ENCODE measurements around the gene ARHGAP1. TPM values are rescaled to one million over a fixed set of nuclear protein-coding genes. Genes with fewer than 3 reads are reported as not detected.

Gene ARHGAP1
- polyA plus RNA-seq, 3 donors, result 31.6 to 59.3 (median 44.1) TPM

GRCh38 chr11:46728659-46729040 lies 28.2 kb upstream of the ARHGAP1 start:
- WGBS (ENCODE audit: insufficient coverage), result 96% methylated on average over 6 of the region's 9 CpGs
- Histone ChIP-seq H3K9ac (ENCODE audit: insufficient read depth, low read length, poor library complexity, severe bottlenecking) (no peak overlapping the region), H3K27me3 (ENCODE audit: control insufficient read depth in 2 of 2, insufficient read depth in 2 of 2, low read length in 2 of 2) (no peaks in the 10 kb centered on the region), H3K36me3 (replicated peaks in 1 of 2; ENCODE audit: control insufficient read depth in 1 of 2, insufficient read depth in 2 of 2, low read length in 2 of 2) (no peaks in the 10 kb centered on the region), H3K27ac (ENCODE audit: low read depth in 1 of 2, low read length in 2 of 2) (no peak overlapping the region), H3K9me3 (replicated peaks in 1 of 2; ENCODE audit: control insufficient read depth in 1 of 2, insufficient read depth in 1 of 2, low read length in 2 of 2) (no peaks in the 10 kb centered on the region), H4K20me1 (ENCODE audit: insufficient read depth, low read length) (no peaks in the 10 kb centered on the region), H3K4me3 (replicated peaks in 1 of 3; ENCODE audit: low read depth in 2 of 3, low read length in 3 of 3) (no peak overlapping the region), H3K4me1 (ENCODE audit: control insufficient read depth in 1 of 2, insufficient read depth in 2 of 2, low read length in 2 of 2) (no peaks in the 10 kb centered on the region), H2AFZ (ENCODE audit: insufficient read depth, low read depth, low read length, poor library complexity, severe bottlenecking) (no peak overlapping the region), H3K4me2 (replicated peaks; ENCODE audit: extremely low read depth, low read length, poor library complexity, severe bottlenecking) (no peak overlapping the region), H3K79me2 (ENCODE audit: insufficient read depth, low read length) (no peaks in the 10 kb centered on the region)
- Mint-ChIP-seq H3K36me3 (no peaks in the 10 kb centered on the region), H3K27me3 (ENCODE audit: low read depth in 3 of 3) (peaks cover 2 to 5% (median 3%) of the 10 kb centered on the region in 3 donors), H3K27ac (no peak overlapping the region), H3K4me1 (no peaks in the 10 kb centered on the region), H3K9me3 (no peaks in the 10 kb centered on the region), H3K4me3 (no peak overlapping the region)
- intact Hi-C loops (cut with micrococcal nuclease), result no loop called here
- TF ChIP-seq CTCF (IDR thresholded peaks at IDR 0.05), result no peak
- no peak for DNase-seq

- H3K9ac ChIP-seq (ENCODE audit: insufficient read depth, low read length, poor library complexity, severe bottlenecking), result no peak overlapping the region
- H3K36me3 Mint-ChIP-seq, result no peaks in the 10 kb centered on the region
- no peaks in the 10 kb centered on the region for H3K27me3 ChIP-seq (ENCODE audit: control insufficient read depth in 2 of 2, insufficient read depth in 2 of 2, low read length in 2 of 2)
- peaks cover 2 to 5% (median 3%) of the 10 kb centered on the region in 3 donors for H3K27me3 Mint-ChIP-seq (ENCODE audit: low read depth in 3 of 3)
- 91% methylated on average over 15 of the region's 17 CpGs for WGBS (ENCODE audit: insufficient coverage)
- H3K4me3 ChIP-seq (replicated peaks in 1 of 3; ENCODE audit: low read depth in 2 of 3, low read length in 3 of 3), result no peak overlapping the region
- no peaks in the 10 kb centered on the region for H3K79me2 ChIP-seq (ENCODE audit: insufficient read depth, low read length)
- intact Hi-C loops (cut with micrococcal nuclease), result no loop called here
- H3K27ac Mint-ChIP-seq, result no peak overlapping the region
- no peaks in the 10 kb centered on the region for H3K4me1 ChIP-seq (ENCODE audit: control insufficient read depth in 1 of 2, insufficient read depth in 2 of 2, low read length in 2 of 2)
- no peaks in the 10 kb centered on the region for H4K20me1 ChIP-seq (ENCODE audit: insufficient read depth, low read length)
- H3K4me2 ChIP-seq (replicated peaks; ENCODE audit: extremely low read depth, low read length, poor library complexity, severe bottlenecking), result no peak overlapping the region
- no peak overlapping the region for H3K27ac ChIP-seq (ENCODE audit: low read depth in 1 of 2, low read length in 2 of 2)
- no peak for DNase-seq
- H3K9me3 Mint-ChIP-seq, result no peaks in the 10 kb centered on the region
- no peaks in the 10 kb centered on the region for H3K9me3 ChIP-seq (replicated peaks in 1 of 2; ENCODE audit: control insufficient read depth in 1 of 2, insufficient read depth in 1 of 2, low read length in 2 of 2)
- H3K4me1 Mint-ChIP-seq, result peaks cover 1% of the 10 kb centered on the region
- no peaks in the 10 kb centered on the region for H3K36me3 ChIP-seq (replicated peaks in 1 of 2; ENCODE audit: control insufficient read depth in 1 of 2, insufficient read depth in 2 of 2, low read length in 2 of 2)
- TF ChIP-seq CTCF (IDR thresholded peaks at IDR 0.05), result no peak
- H3K4me3 Mint-ChIP-seq, result no peak overlapping the region
- no peak overlapping the region for H2AFZ ChIP-seq (ENCODE audit: insufficient read depth, low read depth, low read length, poor library complexity, severe bottlenecking)
Measured at GRCh38 chr11:46727952-46728658, 27.7 kb upstream of the ARHGAP1 start.
